GM23338 (cell line): Measurements from ENCODE around the gene IDH2.

Source experiments
- CREB1 ChIP-seq: fragments of 250-450 bp; sonication (Bioruptor Pico); IDR thresholded peaks from 2 replicates; pipeline ENCODE4 v1.5.0; 2020; ENCODE audit warnings: low read depth, mild to moderate bottlenecking, moderate library complexity
- CTCF ChIP-seq, 2 experiments: fragments of 200-600 bp in 1 of 2; sonication (generic) in 1 of 2; conservative IDR thresholded peaks; 2 replicates each; pipeline versions ENCODE4 v1.5.1 to v1.6.1; 2016 to 2017; ENCODE audit warnings: antibody characterized with exemption in 2 of 2, low read depth in 2 of 2, mild to moderate bottlenecking in 2 of 2, moderate library complexity in 1 of 2
- ETS1 ChIP-seq: IDR thresholded peaks from 2 replicates; pipeline ENCODE4 v1.6.1; 2016; ENCODE audit warnings: antibody characterized with exemption
- EZH2 ChIP-seq: fragments of 200-600 bp; sonication (generic); IDR thresholded peaks from one replicate; pipeline ENCODE4 v1.8.0; 2017; ENCODE audit warnings: antibody characterized with exemption, mild to moderate bottlenecking, low read depth; ENCODE audit not compliant: unreplicated experiment
- EZH2phosphoT487 ChIP-seq: fragments of 200-600 bp; sonication (generic); IDR thresholded peaks from one replicate; pipeline ENCODE4 v1.8.1; 2018; ENCODE audit warnings: antibody characterized with exemption; ENCODE audit not compliant: unreplicated experiment
- JUNB ChIP-seq: IDR thresholded peaks from one replicate; pipeline ENCODE4 v1.6.1; 2016; ENCODE audit warnings: antibody characterized with exemption; ENCODE audit not compliant: unreplicated experiment
- POLR2AphosphoS5 ChIP-seq: IDR thresholded peaks from 2 replicates; pipeline ENCODE4 v1.6.1; 2016; ENCODE audit warnings: antibody characterized with exemption, low read depth
- STAT1 ChIP-seq: IDR thresholded peaks from one replicate; pipeline ENCODE4 v1.6.1; 2016; ENCODE audit warnings: antibody characterized with exemption; ENCODE audit not compliant: unreplicated experiment
- ZNF114 ChIP-seq: fragments of 250-450 bp; sonication (Bioruptor Pico); IDR thresholded peaks from 2 replicates; pipeline ENCODE4 v1.5.0; 2020; ENCODE audit warnings: mild to moderate bottlenecking, moderate library complexity
- ZNF331 ChIP-seq: fragments of 250-450 bp; sonication (Bioruptor Pico); IDR thresholded peaks from 2 replicates; pipeline ENCODE4 v1.5.0; 2020; ENCODE audit warnings: low read depth, mild to moderate bottlenecking, moderate library complexity
- ZNF462 ChIP-seq: fragments of 250-450 bp; sonication (Bioruptor Pico); IDR thresholded peaks from 2 replicates; pipeline ENCODE4 v1.5.0; 2020; ENCODE audit warnings: mild to moderate bottlenecking, moderate library complexity
- TF ChIP-seq, protein P1 (sequence below): IDR thresholded peaks from one replicate; pipeline ENCODE4 v1.6.1; 2018; ENCODE audit warnings: antibody characterized with exemption; ENCODE audit not compliant: unreplicated experiment

GRCh38 chr15:90035840-90036230 is 66.4 kb downstream of the IDH2 start:
- no peak for TF ChIP-seq CREB1
- TF ChIP-seq ZNF114 (CRISPR knock-in tag) = no peak
- no peak for TF ChIP-seq CTCF (conservative IDR thresholded peaks at IDR 0.05; ENCODE audit: low read depth in 2 of 2)
- TF ChIP-seq EZH2 = no peak
- no peak for TF ChIP-seq POLR2AphosphoS5
- no peak for TF ChIP-seq STAT1
- no peak for TF ChIP-seq ETS1
- no peak for TF ChIP-seq EZH2phosphoT487
- TF ChIP-seq, protein P1, sequence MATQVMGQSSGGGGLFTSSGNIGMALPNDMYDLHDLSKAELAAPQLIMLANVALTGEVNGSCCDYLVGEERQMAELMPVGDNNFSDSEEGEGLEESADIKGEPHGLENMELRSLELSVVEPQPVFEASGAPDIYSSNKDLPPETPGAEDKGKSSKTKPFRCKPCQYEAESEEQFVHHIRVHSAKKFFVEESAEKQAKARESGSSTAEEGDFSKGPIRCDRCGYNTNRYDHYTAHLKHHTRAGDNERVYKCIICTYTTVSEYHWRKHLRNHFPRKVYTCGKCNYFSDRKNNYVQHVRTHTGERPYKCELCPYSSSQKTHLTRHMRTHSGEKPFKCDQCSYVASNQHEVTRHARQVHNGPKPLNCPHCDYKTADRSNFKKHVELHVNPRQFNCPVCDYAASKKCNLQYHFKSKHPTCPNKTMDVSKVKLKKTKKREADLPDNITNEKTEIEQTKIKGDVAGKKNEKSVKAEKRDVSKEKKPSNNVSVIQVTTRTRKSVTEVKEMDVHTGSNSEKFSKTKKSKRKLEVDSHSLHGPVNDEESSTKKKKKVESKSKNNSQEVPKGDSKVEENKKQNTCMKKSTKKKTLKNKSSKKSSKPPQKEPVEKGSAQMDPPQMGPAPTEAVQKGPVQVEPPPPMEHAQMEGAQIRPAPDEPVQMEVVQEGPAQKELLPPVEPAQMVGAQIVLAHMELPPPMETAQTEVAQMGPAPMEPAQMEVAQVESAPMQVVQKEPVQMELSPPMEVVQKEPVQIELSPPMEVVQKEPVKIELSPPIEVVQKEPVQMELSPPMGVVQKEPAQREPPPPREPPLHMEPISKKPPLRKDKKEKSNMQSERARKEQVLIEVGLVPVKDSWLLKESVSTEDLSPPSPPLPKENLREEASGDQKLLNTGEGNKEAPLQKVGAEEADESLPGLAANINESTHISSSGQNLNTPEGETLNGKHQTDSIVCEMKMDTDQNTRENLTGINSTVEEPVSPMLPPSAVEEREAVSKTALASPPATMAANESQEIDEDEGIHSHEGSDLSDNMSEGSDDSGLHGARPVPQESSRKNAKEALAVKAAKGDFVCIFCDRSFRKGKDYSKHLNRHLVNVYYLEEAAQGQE = no peak
- no peak for TF ChIP-seq ZNF331 (CRISPR knock-in tag)
- TF ChIP-seq JUNB = no peak
- no peak for TF ChIP-seq ZNF462 (CRISPR knock-in tag)
